KMS-11 (cell line): ENCODE data around the gene CCND3.
A peak's percentile ranks its signal among the peaks of the same experiment; 100 is the strongest.

Experiments
- H2AFZ ChIP-seq: fragments of 200-600 bp; sonication (generic); 2 replicates; pipeline ENCODE4 v1.6.1; 2016; ENCODE audit warnings: antibody characterized with exemption, mixed run types, low read depth
- H3K27ac ChIP-seq: fragments of 200-600 bp; sonication (generic); 2 replicates; pipeline ENCODE4 v1.6.1; 2016; ENCODE audit warnings: mild to moderate bottlenecking, mixed run types
- H3K27me3 ChIP-seq: fragments of 200-600 bp; sonication (generic); 2 replicates; pipeline ENCODE4 v1.6.1; 2017; ENCODE audit warnings: mild to moderate bottlenecking, low read depth, mixed run types, moderate library complexity; ENCODE audit not compliant: insufficient read depth
- H3K36me3 ChIP-seq: fragments of 200-600 bp; sonication (generic); 2 replicates; pipeline ENCODE4 v1.6.1; 2017; ENCODE audit warnings: mild to moderate bottlenecking, mixed run types; ENCODE audit not compliant: insufficient read depth
- H3K4me1 ChIP-seq: fragments of 200-600 bp; sonication (generic); 2 replicates; pipeline ENCODE4 v1.6.1; 2016; ENCODE audit warnings: mild to moderate bottlenecking, low read depth, mixed run types; ENCODE audit not compliant: poor library complexity, severe bottlenecking
- H3K4me2 ChIP-seq: fragments of 200-600 bp; sonication (generic); 2 replicates; pipeline ENCODE4 v1.7.0; 2016; ENCODE audit warnings: mild to moderate bottlenecking, mixed run types
- H3K4me3 ChIP-seq: fragments of 200-600 bp; sonication (generic); IDR thresholded peaks from 2 replicates; pipeline ENCODE4 v1.6.1; 2017; ENCODE audit warnings: low read depth, low read length, mixed read lengths; ENCODE audit not compliant: insufficient read depth
- H3K79me2 ChIP-seq: fragments of 200-600 bp; sonication (generic); 2 replicates; pipeline ENCODE4 v1.6.1; 2016; ENCODE audit warnings: low read depth, mixed run types; ENCODE audit not compliant: insufficient read depth
- H3K9ac ChIP-seq: fragments of 200-600 bp; sonication (generic); 2 replicates; pipeline ENCODE4 v1.6.1; 2016; ENCODE audit warnings: mild to moderate bottlenecking, mixed run types
- H4K20me1 ChIP-seq: fragments of 200-600 bp; sonication (generic); 2 replicates; pipeline ENCODE4 v1.6.1; 2016; ENCODE audit warnings: mild to moderate bottlenecking, mixed run types; ENCODE audit not compliant: insufficient read depth
- CTCF ChIP-seq: fragments of 200-600 bp; sonication (generic); conservative IDR thresholded peaks from 2 replicates; pipeline ENCODE4 v1.6.1; 2017; ENCODE audit warnings: low read depth, mild to moderate bottlenecking, antibody characterized with exemption, low read length, moderate library complexity, mixed read lengths

Gene CCND3

GRCh38 chr6:41901882-41902519, 39.6 kb downstream of the CCND3 start:
- H3K36me3 ChIP-seq, result no peaks in the 10 kb centered on the region
- no peak overlapping the region for H2AFZ ChIP-seq
- H3K9ac ChIP-seq, result no peak overlapping the region
- H3K79me2 ChIP-seq, result no peaks in the 10 kb centered on the region
- H3K4me1 ChIP-seq, result peaks cover 9% of the 10 kb centered on the region
- no peak overlapping the region for H3K4me2 ChIP-seq
- no peaks in the 10 kb centered on the region for H3K27me3 ChIP-seq
- H3K4me3 ChIP-seq, result no peak overlapping the region
- TF ChIP-seq CTCF, result peak; percentile 43; the same call in 1 of the 2 replicates
- no peaks in the 10 kb centered on the region for H4K20me1 ChIP-seq
- H3K27ac ChIP-seq, result no peak overlapping the region

- H2AFZ ChIP-seq, result no peak overlapping the region
- no peak overlapping the region for H3K27ac ChIP-seq
- H3K36me3 ChIP-seq, result no peaks in the 10 kb centered on the region
- no peaks in the 10 kb centered on the region for H3K27me3 ChIP-seq
- H3K4me1 ChIP-seq, result peaks cover 17% of the 10 kb centered on the region
- no peak for TF ChIP-seq CTCF
- H3K79me2 ChIP-seq, result no peaks in the 10 kb centered on the region
- H3K4me3 ChIP-seq, result no peak overlapping the region
- H4K20me1 ChIP-seq, result no peaks in the 10 kb centered on the region
- H3K9ac ChIP-seq, result no peak overlapping the region
- no peak overlapping the region for H3K4me2 ChIP-seq
These were observed 40.7 kb downstream of the CCND3 start for GRCh38 chr6:41900861-41901260.

- H3K4me1 ChIP-seq, result peaks cover 25% of the 10 kb centered on the region
- H3K27ac ChIP-seq, result peak overlapping the region; percentile 71
These were observed 45.3 kb downstream of the CCND3 start for GRCh38 chr6:41896281-41896680.

GRCh38 chr6:41895300-41896233, 46.0 kb downstream of the CCND3 start, which contains the start of gene USP49:
Gene USP49 (minus strand): TSS chr6:41895375. CDS start chr6:41806983, 88,392 bp downstream.
- no peak for TF ChIP-seq CTCF
- no peaks in the 10 kb centered on the region for H3K36me3 ChIP-seq
- H4K20me1 ChIP-seq, result no peaks in the 10 kb centered on the region
- H3K9ac ChIP-seq, result peak within 1 kb of the TSS; percentile 68
- peak within 1 kb of the TSS; percentile 71 for H3K27ac ChIP-seq
- no peak within 1 kb of the TSS for H3K4me3 ChIP-seq
- H3K27me3 ChIP-seq, result no peaks in the 10 kb centered on the region; the same call in 1 of the 2 replicates
- H3K4me2 ChIP-seq, result peak within 1 kb of the TSS; percentile 86
- H3K4me1 ChIP-seq, result peaks cover 25% of the 10 kb centered on the region
- H2AFZ ChIP-seq, result peak within 1 kb of the TSS; percentile 58
- no peaks in the 10 kb centered on the region for H3K79me2 ChIP-seq

More at GRCh38 chr6:41896281-41896680, 45.3 kb downstream of the CCND3 start:
- H2AFZ ChIP-seq, result peak overlapping the region; percentile 58
- H3K9ac ChIP-seq, result peak overlapping the region; percentile 68; the same call in 1 of the 2 replicates
- peak overlapping the region; percentile 81 for H3K4me2 ChIP-seq
- no peak for TF ChIP-seq CTCF
- no peaks in the 10 kb centered on the region for H3K36me3 ChIP-seq
- no peaks in the 10 kb centered on the region for H4K20me1 ChIP-seq
- no peak overlapping the region for H3K4me3 ChIP-seq
- H3K27me3 ChIP-seq, result no peaks in the 10 kb centered on the region; the same call in 1 of the 2 replicates
- H3K79me2 ChIP-seq, result no peaks in the 10 kb centered on the region
